PFSK-1 (cell line): ENCODE measurements around the gene PLEKHG4B.

Experiments
- FOXP2 ChIP-seq: optimal IDR thresholded peaks from 2 replicates; pipeline ENCODE3; 2011; ENCODE audit warnings: borderline replicate concordance, control low read depth, inconsistent platforms; ENCODE audit not compliant: insufficient read depth; ENCODE audit errors: extremely low read length, extremely low read depth
- POLR2AphosphoS5 ChIP-seq: IDR thresholded peaks from 2 replicates; pipeline ENCODE4 v1.6.1; 2012; ENCODE audit warnings: low read depth, mild to moderate bottlenecking, control low read depth, low read length, moderate library complexity
- SIN3A ChIP-seq: IDR thresholded peaks from 2 replicates; pipeline ENCODE4 v1.6.1; 2012; ENCODE audit warnings: mild to moderate bottlenecking, low read length, moderate library complexity, borderline replicate concordance; ENCODE audit not compliant: insufficient read depth
- TAF1 ChIP-seq: IDR thresholded peaks from 2 replicates; pipeline ENCODE4 v1.6.1; 2012; ENCODE audit warnings: low read length, control low read depth, borderline replicate concordance; ENCODE audit not compliant: insufficient read depth
- TF ChIP-seq, protein P1 (sequence below), 2 experiments: IDR thresholded peaks; 2 replicates each; pipeline versions ENCODE4 v1.6.1 to v1.8.0; 2011 to 2012; ENCODE audit warnings: low read depth in 2 of 2, low read length in 2 of 2, control low read depth in 1 of 2, inconsistent platforms in 1 of 2, mild to moderate bottlenecking in 1 of 2, moderate library complexity in 1 of 2; ENCODE audit not compliant: insufficient read depth in 1 of 2

PLEKHG4B gene

GRCh38 chr5:172841-173251, 80.9 kb downstream of the PLEKHG4B start:
- TF ChIP-seq POLR2AphosphoS5 (no peak), TAF1 (no peak), SIN3A (no peak), FOXP2 (no peak)
- TF ChIP-seq, protein P1, sequence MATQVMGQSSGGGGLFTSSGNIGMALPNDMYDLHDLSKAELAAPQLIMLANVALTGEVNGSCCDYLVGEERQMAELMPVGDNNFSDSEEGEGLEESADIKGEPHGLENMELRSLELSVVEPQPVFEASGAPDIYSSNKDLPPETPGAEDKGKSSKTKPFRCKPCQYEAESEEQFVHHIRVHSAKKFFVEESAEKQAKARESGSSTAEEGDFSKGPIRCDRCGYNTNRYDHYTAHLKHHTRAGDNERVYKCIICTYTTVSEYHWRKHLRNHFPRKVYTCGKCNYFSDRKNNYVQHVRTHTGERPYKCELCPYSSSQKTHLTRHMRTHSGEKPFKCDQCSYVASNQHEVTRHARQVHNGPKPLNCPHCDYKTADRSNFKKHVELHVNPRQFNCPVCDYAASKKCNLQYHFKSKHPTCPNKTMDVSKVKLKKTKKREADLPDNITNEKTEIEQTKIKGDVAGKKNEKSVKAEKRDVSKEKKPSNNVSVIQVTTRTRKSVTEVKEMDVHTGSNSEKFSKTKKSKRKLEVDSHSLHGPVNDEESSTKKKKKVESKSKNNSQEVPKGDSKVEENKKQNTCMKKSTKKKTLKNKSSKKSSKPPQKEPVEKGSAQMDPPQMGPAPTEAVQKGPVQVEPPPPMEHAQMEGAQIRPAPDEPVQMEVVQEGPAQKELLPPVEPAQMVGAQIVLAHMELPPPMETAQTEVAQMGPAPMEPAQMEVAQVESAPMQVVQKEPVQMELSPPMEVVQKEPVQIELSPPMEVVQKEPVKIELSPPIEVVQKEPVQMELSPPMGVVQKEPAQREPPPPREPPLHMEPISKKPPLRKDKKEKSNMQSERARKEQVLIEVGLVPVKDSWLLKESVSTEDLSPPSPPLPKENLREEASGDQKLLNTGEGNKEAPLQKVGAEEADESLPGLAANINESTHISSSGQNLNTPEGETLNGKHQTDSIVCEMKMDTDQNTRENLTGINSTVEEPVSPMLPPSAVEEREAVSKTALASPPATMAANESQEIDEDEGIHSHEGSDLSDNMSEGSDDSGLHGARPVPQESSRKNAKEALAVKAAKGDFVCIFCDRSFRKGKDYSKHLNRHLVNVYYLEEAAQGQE (IDR thresholded peaks at IDR 0.05; ENCODE audit: insufficient read depth in 1 of 2, low read depth in 2 of 2, low read length in 2 of 2): no peak

DNA sequence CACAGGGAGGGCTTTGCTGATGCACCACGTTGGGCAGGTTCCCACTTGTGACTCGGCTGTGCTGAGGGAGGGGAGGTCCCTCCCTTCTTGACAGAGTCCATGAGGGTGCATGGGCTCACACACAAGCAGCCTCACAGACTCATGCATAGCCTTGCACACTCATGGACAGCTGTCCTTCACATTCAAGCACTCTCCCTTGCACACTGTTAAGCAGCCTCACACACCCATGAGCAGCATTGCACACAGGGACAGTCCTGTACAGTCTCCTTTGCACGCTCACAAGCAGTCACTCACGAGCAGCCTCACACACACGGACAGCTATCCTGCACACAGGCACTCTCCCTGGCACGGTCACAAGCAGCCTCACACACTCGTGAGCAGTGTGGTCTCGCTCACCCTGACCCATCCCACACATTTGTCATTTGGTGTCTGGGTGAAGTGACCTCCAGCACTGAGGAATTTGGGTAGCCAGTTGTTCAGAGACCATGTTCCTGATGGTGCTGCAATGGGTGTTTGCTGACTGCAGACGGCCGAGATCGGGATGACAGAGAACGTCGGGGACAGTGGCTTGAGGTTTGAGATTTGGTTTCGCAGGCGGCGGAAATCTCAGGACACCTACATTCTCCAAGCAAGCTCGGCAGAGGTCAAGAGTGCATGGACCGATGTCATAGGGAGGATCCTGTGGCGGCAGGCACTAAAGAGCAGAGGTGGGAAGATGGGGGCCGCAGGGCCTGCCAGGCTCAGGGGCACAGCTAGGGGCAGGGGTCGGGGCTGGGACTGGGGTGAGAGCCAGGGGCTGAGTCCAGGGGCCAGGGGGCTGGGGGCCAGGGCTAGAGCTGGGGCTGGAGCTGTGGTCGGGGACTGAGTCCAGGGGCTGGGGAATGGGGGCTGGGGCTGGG, 81.7 kb downstream of the PLEKHG4B start:
- no peak for TF ChIP-seq TAF1
- no peak for TF ChIP-seq SIN3A
- TF ChIP-seq, protein P1 (IDR thresholded peaks at IDR 0.05; ENCODE audit: insufficient read depth in 1 of 2, low read depth in 2 of 2, low read length in 2 of 2): no peak
- no peak for TF ChIP-seq FOXP2
- no peak for TF ChIP-seq POLR2AphosphoS5

- TF ChIP-seq TAF1: no peak
- TF ChIP-seq SIN3A: no peak
- TF ChIP-seq FOXP2: no peak
- no peak for TF ChIP-seq POLR2AphosphoS5
- TF ChIP-seq, protein P1 (IDR thresholded peaks at IDR 0.05; ENCODE audit: insufficient read depth in 1 of 2, low read depth in 2 of 2, low read length in 2 of 2): no peak
These were observed 82.3 kb downstream of the PLEKHG4B start for GRCh38 chr5:174291-174600.

GRCh38 chr5:174876-175465, 83.0 kb downstream of the PLEKHG4B start:
- no peak for TF ChIP-seq POLR2AphosphoS5
- no peak for TF ChIP-seq TAF1
- TF ChIP-seq SIN3A: no peak
- no peak for TF ChIP-seq FOXP2
- TF ChIP-seq, protein P1 (IDR thresholded peaks at IDR 0.05; ENCODE audit: insufficient read depth in 1 of 2, low read depth in 2 of 2, low read length in 2 of 2): no peak
